Measurements from ENCODE around the gene NOS1AP. TPM values are rescaled to one million over a fixed set of nuclear protein-coding genes. Genes with fewer than 3 reads are reported as not detected.

Gene NOS1AP
- total RNA-seq, 1 experiment from 2014 or later = 9.9 TPM

DNA sequence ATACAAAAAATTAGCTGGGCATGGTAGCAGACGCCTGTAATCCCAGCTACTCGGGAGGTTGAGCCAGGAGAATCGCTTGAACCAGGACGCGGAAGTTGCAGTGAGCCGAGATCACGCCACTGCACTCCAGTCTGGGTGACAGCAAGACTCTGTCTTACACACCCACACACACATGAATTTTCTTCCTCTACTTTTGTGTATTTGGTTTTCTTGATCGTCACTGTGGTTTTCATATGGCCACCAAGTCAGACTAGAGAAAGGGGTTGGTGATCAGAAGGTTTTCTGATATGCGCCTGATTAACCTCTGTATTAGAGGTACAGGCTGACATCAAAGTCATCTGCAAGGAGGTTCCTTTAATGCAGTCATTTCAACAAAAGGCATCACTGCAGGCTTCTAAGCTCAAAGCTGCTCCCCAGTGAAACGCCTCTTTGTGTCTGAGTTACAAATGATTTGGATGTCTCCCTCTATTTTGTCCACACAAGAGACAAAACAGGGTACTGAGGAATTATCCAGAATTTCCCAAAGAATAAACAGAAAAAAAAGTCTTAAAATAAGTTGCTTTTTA, 331.4 kb downstream of the NOS1AP start:
- Mint-ChIP-seq H3K27ac (ENCODE audit: unreplicated experiment) (no peak overlapping the region), H3K4me3 (ENCODE audit: low read depth, unreplicated experiment) (no peak overlapping the region), H3K4me1 (ENCODE audit: low read depth, unreplicated experiment) (no peaks in the 10 kb centered on the region), H3K9me3 (ENCODE audit: low read depth, unreplicated experiment) (no peaks in the 10 kb centered on the region), H3K27me3 (ENCODE audit: unreplicated experiment) (peaks cover 37% of the 10 kb centered on the region), H3K36me3 (ENCODE audit: insufficient read depth, unreplicated experiment) (no peaks in the 10 kb centered on the region)
- no TSS peak for BruUV-seq (replicated peaks)
- CTCF ChIA-PET = no interaction called here
- intact Hi-C loops (cut with micrococcal nuclease; ENCODE audit: unreplicated experiment) = no loop called here
- no peak for TF ChIP-seq CTCF (IDR thresholded peaks at IDR 0.05; ENCODE audit: unreplicated experiment)
- no peak for DNase-seq

DNA sequence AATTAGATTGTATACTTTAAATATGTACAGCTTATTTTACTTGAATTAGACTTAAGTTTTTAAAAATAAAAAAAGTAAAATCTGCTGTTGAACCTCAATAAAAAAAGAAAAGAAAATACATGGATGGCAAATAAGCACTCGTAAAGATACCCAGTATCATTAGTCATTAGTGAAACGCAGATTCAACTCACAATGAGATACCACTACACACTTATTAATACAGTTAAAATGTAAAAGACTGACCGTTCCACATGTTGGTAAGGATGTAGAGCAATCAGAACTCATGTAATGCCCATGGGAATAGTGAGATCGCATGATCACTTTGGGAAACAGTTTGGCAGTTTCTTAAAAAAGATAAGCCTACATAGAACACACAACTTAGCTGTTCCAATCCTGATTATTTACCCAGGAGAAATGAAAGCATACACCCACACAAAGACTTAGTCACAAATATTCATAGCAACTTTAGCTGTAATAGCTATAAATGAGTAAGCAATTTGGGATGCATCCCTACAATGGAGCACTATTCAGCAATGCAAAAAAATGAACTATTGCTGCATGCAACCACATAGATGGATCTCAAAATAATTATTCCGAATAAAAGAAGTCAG, 335.2 kb downstream of the NOS1AP start:
- intact Hi-C loops (cut with micrococcal nuclease; ENCODE audit: unreplicated experiment) = no loop called here
- no peak overlapping the region for H3K4me3 Mint-ChIP-seq (ENCODE audit: low read depth, unreplicated experiment)

DNA sequence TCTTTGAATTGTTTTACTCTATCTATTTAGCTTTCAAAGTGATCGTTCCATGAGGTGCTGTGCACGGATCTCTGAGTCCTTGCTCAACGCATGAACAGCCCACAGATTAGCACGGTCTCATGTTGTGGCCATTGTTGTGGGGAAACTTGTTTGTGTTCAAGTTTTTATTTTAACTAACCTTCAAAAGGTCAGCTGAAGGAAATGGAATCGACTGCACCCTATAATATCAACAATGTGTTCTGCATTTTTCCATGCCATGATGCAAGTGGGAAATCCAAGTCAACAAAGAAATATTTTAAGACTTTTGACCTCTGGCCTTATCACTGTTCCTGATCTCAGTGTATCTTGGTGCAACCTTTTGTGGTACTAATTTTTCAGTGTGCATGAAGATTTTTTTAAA, 336.3 kb downstream of the NOS1AP start:
- no peaks in the 10 kb centered on the region for H3K27me3 Mint-ChIP-seq (ENCODE audit: unreplicated experiment)
- CTCF ChIA-PET = interaction anchor here (0.5 to 1.9 kb wide), 3 partner anchors 13 to 400 kb away, joined by 3 to 5 read pairs (median 3); no protein-coding TSS in a partner anchor
- no peak for DNase-seq
- no peaks in the 10 kb centered on the region for H3K36me3 Mint-ChIP-seq (ENCODE audit: insufficient read depth, unreplicated experiment)
- intact Hi-C loops (cut with micrococcal nuclease; ENCODE audit: unreplicated experiment) = no loop called here
- no TSS peak for BruUV-seq (replicated peaks)
- H3K27ac Mint-ChIP-seq (ENCODE audit: unreplicated experiment) = no peak overlapping the region
- H3K4me3 Mint-ChIP-seq (ENCODE audit: low read depth, unreplicated experiment) = no peak overlapping the region
- no peaks in the 10 kb centered on the region for H3K9me3 Mint-ChIP-seq (ENCODE audit: low read depth, unreplicated experiment)
- H3K4me1 Mint-ChIP-seq (ENCODE audit: low read depth, unreplicated experiment) = no peaks in the 10 kb centered on the region
- no peak for TF ChIP-seq CTCF (IDR thresholded peaks at IDR 0.05; ENCODE audit: unreplicated experiment)

More for the DNA sequence above, 335.2 kb downstream of the NOS1AP start:
- Mint-ChIP-seq H3K9me3 (ENCODE audit: low read depth, unreplicated experiment) (no peaks in the 10 kb centered on the region), H3K27me3 (ENCODE audit: unreplicated experiment) (peaks cover 2% of the 10 kb centered on the region), H3K4me1 (ENCODE audit: low read depth, unreplicated experiment) (no peaks in the 10 kb centered on the region), H3K27ac (ENCODE audit: unreplicated experiment) (no peak overlapping the region), H3K36me3 (ENCODE audit: insufficient read depth, unreplicated experiment) (no peaks in the 10 kb centered on the region)
- DNase-seq = no peak
- CTCF ChIA-PET = interaction anchor here (0.5 kb wide), 1 partner anchor 164 kb away, joined by 3 read pairs; no protein-coding TSS in a partner anchor
- no TSS peak for BruUV-seq (replicated peaks)
- TF ChIP-seq CTCF (IDR thresholded peaks at IDR 0.05; ENCODE audit: unreplicated experiment) = no peak

DNA sequence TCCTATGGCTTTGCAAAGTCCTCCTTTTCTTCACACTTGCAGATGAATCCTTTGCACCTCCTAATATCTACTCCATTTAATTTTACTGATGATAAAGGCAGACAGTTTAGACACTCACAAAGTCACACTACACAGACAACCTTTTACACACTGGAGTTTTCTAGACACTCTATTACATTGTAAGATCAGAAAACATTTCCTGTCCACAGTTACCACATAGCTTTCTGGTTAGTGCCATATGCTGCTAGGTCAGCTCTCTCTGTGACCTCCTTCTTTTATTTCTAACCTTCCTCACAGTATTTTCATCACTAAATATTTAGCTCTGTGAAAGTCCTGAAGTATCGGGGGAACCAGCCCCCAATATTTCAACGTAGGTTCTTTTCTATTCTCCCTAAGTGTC, 337.3 kb downstream of the NOS1AP start:
- no peaks in the 10 kb centered on the region for H3K9me3 Mint-ChIP-seq (ENCODE audit: low read depth, unreplicated experiment)
- H3K4me3 Mint-ChIP-seq (ENCODE audit: low read depth, unreplicated experiment) = no peak overlapping the region
- intact Hi-C loops (cut with micrococcal nuclease; ENCODE audit: unreplicated experiment) = no loop called here
- peaks cover 4% of the 10 kb centered on the region for H3K4me1 Mint-ChIP-seq (ENCODE audit: low read depth, unreplicated experiment)
- no peak overlapping the region for H3K27ac Mint-ChIP-seq (ENCODE audit: unreplicated experiment)
- no peak for TF ChIP-seq CTCF (IDR thresholded peaks at IDR 0.05; ENCODE audit: unreplicated experiment)
- no peaks in the 10 kb centered on the region for H3K27me3 Mint-ChIP-seq (ENCODE audit: unreplicated experiment)
- H3K36me3 Mint-ChIP-seq (ENCODE audit: insufficient read depth, unreplicated experiment) = no peaks in the 10 kb centered on the region
- CTCF ChIA-PET = interaction anchor here (1.9 kb wide), 1 partner anchor 12 kb away, joined by 5 read pairs; no protein-coding TSS in a partner anchor
- DNase-seq = no peak
- no TSS peak for BruUV-seq (replicated peaks)

All from Calu3 (cell line).